A549 (cell line): ENCODE measurements around the gene SLC8A1. TPM values are rescaled to one million over a fixed set of nuclear protein-coding genes. Genes with fewer than 3 reads are reported as not detected.

Experiments used
- ATAC-seq, 2 experiments: fragments of 200-7000 bp in 1 of 2; fragments of >200 bp in 1 of 2; cut with Nextera tagmentation in 1 of 2; cut with Tn5 transposase in 1 of 2; 3 replicates each; pipeline versions ENCODE4 v1.8.0 to v1.9.1; 2018 to 2020; ENCODE audit warnings: mild to moderate bottlenecking in 1 of 2, moderate library complexity in 1 of 2
- CTCF ChIA-PET: fragments of 300-600 bp; sonication (Branson Sonifier 250); formaldehyde crosslinking; extraction: SDS; loops from one replicate; lab custom pipeline; 2021; ENCODE audit warnings: antibody characterized with exemption, inconsistent platforms; lab: Yijun Ruan, JAX
- POLR2A ChIA-PET: fragments of 350-600 bp; formaldehyde crosslinking; extraction: SDS; loops from one replicate; lab custom pipeline; 2021; ENCODE audit warnings: antibody characterized with exemption, inconsistent platforms; lab: Yijun Ruan, JAX
- DNase-seq, 2 experiments: peaks; one replicate each; pipeline versions ENCODE4 v3.0.0 to v3.0.0-alpha.2; 2011 to 2016; ENCODE audit warnings: low read depth in 1 of 2, low spot score in 1 of 2
- FAIRE-seq: peaks from 2 replicates; lab custom pipeline; 2011; peaks lifted over from hg19 to GRCh38; lab: Jason Lieb, UNC
- H3K27ac ChIP-seq, 2 experiments: fragments of >200 bp; sonication (Bioruptor Twin); formaldehyde crosslinking; 3 replicates each; pipeline ENCODE4 v1.5.1; 2016 to 2017
- H3K4me1 ChIP-seq: fragments of >200 bp; sonication (Bioruptor Twin); formaldehyde crosslinking; 3 replicates; pipeline ENCODE4 v1.6.1; 2016
- H3K4me2 ChIP-seq: fragments of >200 bp; sonication (Bioruptor Twin); formaldehyde crosslinking; 3 replicates; pipeline ENCODE4 v1.6.1; 2016
- H3K4me3 ChIP-seq: fragments of >200 bp; sonication (Bioruptor Twin); formaldehyde crosslinking; 3 replicates; pipeline ENCODE4 v1.5.1; 2016
- H3K9me3 ChIP-seq: fragments of >200 bp; sonication (Bioruptor Twin); formaldehyde crosslinking; 3 replicates; pipeline ENCODE4 v1.6.1; 2016
- BHLHE40 ChIP-seq: IDR thresholded peaks from 2 replicates; pipeline ENCODE4 v1.6.1; 2012; ENCODE audit warnings: low read depth, low read length, inconsistent platforms
- CBX2 ChIP-seq: fragments of 200-600 bp; sonication (generic); IDR thresholded peaks from 2 replicates; pipeline ENCODE4 v1.6.1; 2016; ENCODE audit warnings: low read depth, mild to moderate bottlenecking, borderline replicate concordance
- CBX8 ChIP-seq: fragments of 200-600 bp; sonication (generic); IDR thresholded peaks from 2 replicates; pipeline ENCODE4 v1.6.1; 2016
- CEBPB ChIP-seq, 2 experiments: fragments of >200 bp in 1 of 2; sonication (Bioruptor Twin) in 1 of 2; formaldehyde crosslinking in 1 of 2; IDR thresholded peaks; 2 replicates each; pipeline ENCODE4 v1.6.1; 2012 to 2016
- CHD2 ChIP-seq: fragments of 150-350 bp; IDR thresholded peaks from 2 replicates; pipeline ENCODE4 v1.6.1; 2014; ENCODE audit warnings: low read length; ENCODE audit not compliant: partially characterized antibody
- CHD4 ChIP-seq: fragments of 200-600 bp; sonication (generic); IDR thresholded peaks from 2 replicates; pipeline ENCODE4 v1.6.1; 2016; ENCODE audit warnings: antibody characterized with exemption, mild to moderate bottlenecking, borderline replicate concordance
- EHF ChIP-seq: fragments of 250-450 bp; sonication (Bioruptor Pico); IDR thresholded peaks from 2 replicates; pipeline ENCODE4 v1.5.0; 2020; ENCODE audit warnings: mild to moderate bottlenecking
- EHMT2 ChIP-seq: fragments of 200-600 bp; sonication (generic); IDR thresholded peaks from 2 replicates; pipeline ENCODE4 v1.6.1; 2016; ENCODE audit warnings: antibody characterized with exemption, low read depth, mild to moderate bottlenecking, moderate library complexity
- ELK1 ChIP-seq: fragments of 150-350 bp; IDR thresholded peaks from 2 replicates; pipeline ENCODE4 v1.6.1; 2014; ENCODE audit warnings: low read depth, mild to moderate bottlenecking, low read length
- ESRRA ChIP-seq: fragments of 150-350 bp; IDR thresholded peaks from 2 replicates; pipeline ENCODE4 v1.6.1; 2014; ENCODE audit warnings: mild to moderate bottlenecking, low read length, borderline replicate concordance
- FOSB ChIP-seq: fragments of 250-450 bp; sonication (Bioruptor Pico); IDR thresholded peaks from 2 replicates; pipeline ENCODE4 v1.5.0; 2020; ENCODE audit warnings: mild to moderate bottlenecking, moderate library complexity
- FOSL2 ChIP-seq, 2 experiments: fragments of 450-650 bp in 1 of 2; fragments of >200 bp in 1 of 2; sonication (Bioruptor Twin) in 1 of 2; formaldehyde crosslinking; IDR thresholded peaks; 2 replicates each; pipeline versions ENCODE4 v1.5.0 to v1.6.1; 2016 to 2020; ENCODE audit warnings: mild to moderate bottlenecking in 1 of 2, moderate library complexity in 1 of 2
- HDAC2 ChIP-seq: fragments of 200-600 bp; sonication (generic); IDR thresholded peaks from 2 replicates; pipeline ENCODE4 v1.6.1; 2016
- HOXA7 ChIP-seq: fragments of 250-450 bp; sonication (Bioruptor Pico); IDR thresholded peaks from 2 replicates; pipeline ENCODE4 v1.5.0; 2020; ENCODE audit warnings: mild to moderate bottlenecking, moderate library complexity
- JUN ChIP-seq, 2 experiments: fragments of >200 bp; sonication (Bioruptor Twin); formaldehyde crosslinking; IDR thresholded peaks; 2 replicates in 1 of 2; 3 replicates in 1 of 2; pipeline ENCODE4 v1.6.1; 2016 to 2017
- KDM1A ChIP-seq: fragments of 200-600 bp; sonication (generic); IDR thresholded peaks from 2 replicates; pipeline ENCODE4 v1.6.1; 2016; ENCODE audit warnings: low read depth, mild to moderate bottlenecking
- MAFK ChIP-seq: fragments of 450-650 bp; IDR thresholded peaks from 2 replicates; pipeline ENCODE4 v1.6.1; 2014; ENCODE audit not compliant: partially characterized antibody
- NFE2L2 ChIP-seq: fragments of 150-350 bp; conservative IDR thresholded peaks from 2 replicates; pipeline ENCODE4 v1.6.1; 2014; ENCODE audit warnings: low read length
- NPAS2 ChIP-seq: fragments of 250-450 bp; sonication (Bioruptor Pico); IDR thresholded peaks from 2 replicates; pipeline ENCODE4 v1.8.0; 2022; ENCODE audit warnings: mild to moderate bottlenecking, moderate library complexity, borderline replicate concordance
- SMC3 ChIP-seq: fragments of >200 bp; sonication (Bioruptor Twin); formaldehyde crosslinking; IDR thresholded peaks from 3 replicates; pipeline ENCODE4 v1.6.1; 2018; ENCODE audit warnings: inconsistent platforms
- SREBF2 ChIP-seq: fragments of 450-650 bp; IDR thresholded peaks from 2 replicates; pipeline ENCODE4 v1.6.1; 2014; ENCODE audit warnings: mild to moderate bottlenecking, moderate library complexity
- TP53 ChIP-seq: fragments of 250-450 bp; sonication (Bioruptor Pico); IDR thresholded peaks from 2 replicates; pipeline ENCODE4 v1.5.0; 2021; ENCODE audit warnings: mild to moderate bottlenecking, moderate library complexity
- ZC3H11A ChIP-seq: fragments of 450-650 bp; IDR thresholded peaks from 2 replicates; pipeline ENCODE4 v1.6.1; 2014; ENCODE audit warnings: antibody characterized with exemption, mild to moderate bottlenecking
- ZFP36 ChIP-seq: fragments of 450-650 bp; IDR thresholded peaks from 2 replicates; pipeline ENCODE4 v1.6.1; 2014; ENCODE audit warnings: borderline replicate concordance; ENCODE audit not compliant: partially characterized antibody
- ZNF302 ChIP-seq: fragments of 250-450 bp; sonication (Bioruptor Pico); IDR thresholded peaks from 2 replicates; pipeline ENCODE4 v1.9.0; 2021; ENCODE audit warnings: inconsistent platforms, mild to moderate bottlenecking, moderate library complexity
- ZSCAN20 ChIP-seq: fragments of 250-450 bp; sonication (Bioruptor Pico); IDR thresholded peaks from 2 replicates; pipeline ENCODE4 v1.8.0; 2022; ENCODE audit warnings: mild to moderate bottlenecking, moderate library complexity
- WGBS: methylation state at CpG from one replicate; pipeline ENCODE4 v1.1.6; 2017; ENCODE audit errors: missing lambda C conversion rate; 5-methylcytosine and 5-hydroxymethylcytosine counted together
- polyA plus RNA-seq, 4 experiments: library from polyadenylated mRNA; depleted of rRNA in 3 of 4; stranded (reverse); fragments of >200 nt; fragmentation: RNase III in 1 of 4; extraction: RNeasy Plus Mini Kit Qiagen cat#74134 plus additional on column Dnase treatment in 1 of 4; gene quantifications; 2 replicates in 3 of 4; 3 replicates in 1 of 4; pipeline ENCODE4 v1.2.3, GENCODE V29; 2011 to 2017
- TF ChIP-seq, protein P1 (sequence below): fragments of 450-650 bp; IDR thresholded peaks from 2 replicates; pipeline ENCODE4 v1.6.1; 2014; ENCODE audit warnings: antibody characterized with exemption
- TF ChIP-seq, protein P2 (sequence below): fragments of 250-450 bp; sonication (Bioruptor Pico); IDR thresholded peaks from 2 replicates; pipeline ENCODE4 v1.5.0; 2020; ENCODE audit warnings: low read depth, mild to moderate bottlenecking, moderate library complexity

The SLC8A1 gene
- polyA plus RNA-seq, 2 of the 4 experiments (the other 2 are of a cell fraction): 0.28 to 0.92 TPM

- ATAC-seq (no peak), DNase-seq (no peak), FAIRE-seq (no peak)
- Histone ChIP-seq H3K4me1 (peaks cover 10% of the 10 kb centered on the region; the same call in 2 of the 3 replicates), H3K9me3 (no peaks in the 10 kb centered on the region), H3K27ac (no peak overlapping the region), H3K4me2 (no peak overlapping the region), H3K4me3 (no peak overlapping the region)
- ChIA-PET POLR2A (no interaction called here), CTCF (no interaction called here)
- 41% methylated on average over 1 of the region's 1 CpG for WGBS
- no peak for TF ChIP-seq CBX8
- no peak for TF ChIP-seq HOXA7 (CRISPR knock-in tag)
- no peak for TF ChIP-seq NFE2L2
- TF ChIP-seq CHD2: no peak
- no peak for TF ChIP-seq ELK1
- TF ChIP-seq, protein P1, sequence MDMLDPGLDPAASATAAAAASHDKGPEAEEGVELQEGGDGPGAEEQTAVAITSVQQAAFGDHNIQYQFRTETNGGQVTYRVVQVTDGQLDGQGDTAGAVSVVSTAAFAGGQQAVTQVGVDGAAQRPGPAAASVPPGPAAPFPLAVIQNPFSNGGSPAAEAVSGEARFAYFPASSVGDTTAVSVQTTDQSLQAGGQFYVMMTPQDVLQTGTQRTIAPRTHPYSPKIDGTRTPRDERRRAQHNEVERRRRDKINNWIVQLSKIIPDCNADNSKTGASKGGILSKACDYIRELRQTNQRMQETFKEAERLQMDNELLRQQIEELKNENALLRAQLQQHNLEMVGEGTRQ: no peak
- TF ChIP-seq CBX2: no peak
- no peak for TF ChIP-seq ZC3H11A
- TF ChIP-seq NPAS2 (CRISPR knock-in tag): no peak
- no peak for TF ChIP-seq SREBF2
- no peak for TF ChIP-seq MAFK
- no peak for TF ChIP-seq EHMT2
Observed at GRCh38 chr2:40329739-40330030, 122.2 kb downstream of the SLC8A1 start.

DNA sequence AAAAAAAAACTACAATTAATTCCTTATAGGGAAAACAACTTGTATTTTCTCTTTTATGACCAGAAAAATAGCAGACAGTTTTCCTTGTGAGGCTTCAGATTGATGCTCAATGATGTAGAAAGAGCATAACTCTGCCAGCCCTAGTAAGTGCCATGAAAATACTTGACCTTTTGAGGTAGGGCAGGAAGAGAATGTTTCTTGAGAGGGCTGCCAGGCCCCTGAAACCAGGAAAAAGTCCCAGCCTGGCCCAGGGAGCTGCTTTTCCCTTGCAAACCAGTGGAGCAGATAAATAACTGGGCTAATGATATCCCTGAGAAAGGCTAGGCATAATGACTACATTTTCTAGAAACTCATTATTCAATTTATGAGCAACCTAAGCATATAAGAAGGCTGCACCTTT, 126.8 kb downstream of the SLC8A1 start:
- ATAC-seq (no peak), FAIRE-seq (no peak), DNase-seq (no peak)
- H3K9me3 ChIP-seq: no peaks in the 10 kb centered on the region
- ChIA-PET CTCF (no interaction called here), POLR2A (no interaction called here)
- TF ChIP-seq ZFP36 (no peak), ZNF302 (no peak), ESRRA (no peak), KDM1A (no peak), ZC3H11A (no peak), FOSB (CRISPR knock-in tag) (no peak), ELK1 (no peak), TP53 (CRISPR knock-in tag) (no peak), HOXA7 (CRISPR knock-in tag) (no peak), CEBPB (IDR thresholded peaks at IDR 0.05) (no peak), SMC3 (no peak), CHD4 (no peak), BHLHE40 (no peak), JUN (IDR thresholded peaks at IDR 0.05) (no peak), NFE2L2 (no peak), FOSL2 (IDR thresholded peaks at IDR 0.05) (no peak), FOSL2 (CRISPR knock-in tag; IDR thresholded peaks at IDR 0.05) (no peak), EHF (CRISPR knock-in tag) (no peak), HDAC2 (no peak), ZSCAN20 (CRISPR knock-in tag) (no peak)
- TF ChIP-seq, protein P2, sequence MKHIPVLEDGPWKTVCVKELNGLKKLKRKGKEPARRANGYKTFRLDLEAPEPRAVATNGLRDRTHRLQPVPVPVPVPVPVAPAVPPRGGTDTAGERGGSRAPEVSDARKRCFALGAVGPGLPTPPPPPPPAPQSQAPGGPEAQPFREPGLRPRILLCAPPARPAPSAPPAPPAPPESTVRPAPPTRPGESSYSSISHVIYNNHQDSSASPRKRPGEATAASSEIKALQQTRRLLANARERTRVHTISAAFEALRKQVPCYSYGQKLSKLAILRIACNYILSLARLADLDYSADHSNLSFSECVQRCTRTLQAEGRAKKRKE: no peak
- H3K4me3 ChIP-seq: no peak overlapping the region
- no peak overlapping the region for H3K27ac ChIP-seq
- H3K4me1 ChIP-seq: no peaks in the 10 kb centered on the region
- no peak overlapping the region for H3K4me2 ChIP-seq
